HAP-1 (cell line): ENCODE data around the gene FARS2.

Source experiments
- DNase-seq, 2 experiments: peaks; one replicate each; pipeline ENCODE4 v3.0.0-alpha.2; 2016 to 2020; ENCODE audit warnings: low spot score in 2 of 2
- H3K27me3 ChIP-seq: fragments of 250-450 bp; sonication (Bioruptor Pico); 2 replicates; pipeline ENCODE4 v1.5.1; 2020; ENCODE audit warnings: low read depth, mild to moderate bottlenecking, moderate library complexity
- H3K36me3 ChIP-seq: fragments of 250-450 bp; sonication (Bioruptor Pico); replicated peaks from 2 replicates; pipeline ENCODE4 v1.5.1; 2020; ENCODE audit warnings: mild to moderate bottlenecking
- H3K4me1 ChIP-seq: fragments of 250-450 bp; sonication (Bioruptor Pico); 2 replicates; pipeline ENCODE4 v1.5.1; 2020; ENCODE audit warnings: mild to moderate bottlenecking
- H3K4me3 ChIP-seq: fragments of 250-450 bp; sonication (Bioruptor Pico); 2 replicates; pipeline ENCODE4 v1.5.1; 2020; ENCODE audit warnings: mild to moderate bottlenecking, moderate library complexity
- H3K9me3 ChIP-seq: fragments of 250-450 bp; sonication (Bioruptor Pico); 2 replicates; pipeline ENCODE4 v1.5.1; 2020; ENCODE audit warnings: mild to moderate bottlenecking, moderate library complexity
- in situ Hi-C: fragments of 300-500 bp; cut with MboI; formaldehyde crosslinking; loops from 3 replicates; pipeline ENCODE4 v1.14.3; 2020; ENCODE audit warnings: low sequenced_read_pairs, inconsistent platforms, mixed read lengths

FARS2 gene

DNA sequence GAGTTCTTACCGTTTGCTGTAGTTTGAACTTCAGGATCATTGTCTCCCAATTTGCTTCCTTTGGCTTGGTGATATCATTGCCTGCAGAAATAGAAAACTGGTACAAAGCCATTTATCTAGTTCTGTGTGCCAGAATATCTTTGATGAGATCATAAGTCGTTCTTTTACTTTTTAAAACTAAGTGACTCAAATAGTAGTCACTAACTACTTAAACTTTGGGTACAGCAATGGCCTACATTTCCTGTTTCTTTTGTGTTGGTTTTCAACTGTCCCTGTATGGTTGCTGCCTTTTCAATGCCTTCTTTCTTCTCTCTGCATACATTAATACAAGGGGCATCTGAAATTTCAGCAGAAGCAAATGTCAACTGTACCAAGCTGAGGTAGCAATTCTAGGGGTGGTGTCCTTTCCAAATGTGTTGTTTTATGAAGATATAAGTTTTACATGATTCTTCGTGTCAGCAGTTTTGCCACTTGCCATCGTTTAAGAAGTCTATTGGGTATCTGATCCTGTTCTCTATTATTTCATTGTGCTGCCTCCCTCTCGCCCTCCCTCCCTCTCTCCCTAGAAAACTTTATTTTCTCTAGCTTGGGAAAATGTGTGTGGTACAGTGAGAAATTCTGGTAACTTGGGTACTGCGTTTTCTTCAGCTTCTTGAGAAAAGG is 238.5 kb downstream of the FARS2 start:
- H3K4me1 ChIP-seq = peaks cover 6% of the 10 kb centered on the region; the same call in 1 of the 2 replicates
- no peaks in the 10 kb centered on the region for H3K27me3 ChIP-seq
- no peaks in the 10 kb centered on the region for H3K9me3 ChIP-seq
- DNase-seq = no peak
- no peaks in the 10 kb centered on the region for H3K36me3 ChIP-seq
- H3K4me3 ChIP-seq = no peak overlapping the region
- in situ Hi-C loops = no loop called here

DNA sequence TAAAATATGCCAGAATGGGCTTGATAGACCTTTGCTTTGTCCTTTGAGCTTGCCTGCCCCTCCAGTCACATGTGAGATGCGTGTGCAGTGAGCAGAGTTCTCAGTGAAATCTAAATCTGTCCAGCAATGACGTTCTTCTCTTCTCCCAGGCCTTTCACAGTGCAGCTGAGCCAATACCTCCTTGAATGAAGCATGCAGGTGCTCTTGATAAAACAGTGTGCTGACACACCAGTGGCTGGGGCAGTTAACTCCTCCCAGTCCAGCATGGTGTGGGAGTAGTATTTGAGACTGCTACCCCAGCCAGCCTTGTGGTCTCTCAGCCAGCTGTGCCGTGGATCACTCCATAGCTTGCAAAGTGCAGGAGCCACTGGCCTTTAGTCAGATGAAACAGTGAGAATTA is 240.5 kb downstream of the FARS2 start:
- Histone ChIP-seq H3K4me1 (peaks cover 6% of the 10 kb centered on the region; the same call in 1 of the 2 replicates), H3K9me3 (no peaks in the 10 kb centered on the region), H3K36me3 (no peaks in the 10 kb centered on the region), H3K27me3 (no peaks in the 10 kb centered on the region), H3K4me3 (no peak overlapping the region)
- in situ Hi-C loops = no loop called here
- no peak for DNase-seq

- H3K36me3 ChIP-seq = no peaks in the 10 kb centered on the region
- H3K27me3 ChIP-seq = no peaks in the 10 kb centered on the region
- H3K9me3 ChIP-seq = no peaks in the 10 kb centered on the region
- no peaks in the 10 kb centered on the region for H3K4me1 ChIP-seq
- no peak for DNase-seq
- in situ Hi-C loops = no loop called here
- no peak overlapping the region for H3K4me3 ChIP-seq
These were observed 242.8 kb downstream of the FARS2 start for GRCh38 chr6:5504078-5504477.

GRCh38 chr6:5506149-5506548 is 244.8 kb downstream of the FARS2 start:
- Histone ChIP-seq H3K27me3 (no peaks in the 10 kb centered on the region), H3K36me3 (no peaks in the 10 kb centered on the region), H3K9me3 (no peaks in the 10 kb centered on the region), H3K4me1 (no peaks in the 10 kb centered on the region), H3K4me3 (no peak overlapping the region)
- in situ Hi-C loops = no loop called here
- DNase-seq = no peak

DNA sequence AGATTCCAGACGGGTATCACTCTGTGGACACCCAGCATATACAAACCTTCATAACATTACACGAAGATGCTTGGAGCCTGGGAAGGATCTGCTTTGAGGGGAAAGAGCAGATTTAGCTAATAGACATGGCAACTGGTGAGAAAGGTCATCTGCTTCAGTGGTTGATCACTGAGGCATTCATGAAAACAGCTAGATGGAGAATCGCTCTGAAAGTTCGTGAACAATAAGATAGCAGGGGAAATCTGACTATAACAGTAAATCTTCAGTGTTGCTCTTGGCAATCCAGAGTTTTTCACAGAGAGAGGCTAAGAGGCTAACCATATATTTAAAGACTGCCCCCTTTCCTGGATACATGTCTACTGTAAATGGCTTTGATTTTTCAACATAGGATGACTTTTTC is 245.3 kb downstream of the FARS2 start:
- Histone ChIP-seq H3K27me3 (no peaks in the 10 kb centered on the region), H3K36me3 (no peaks in the 10 kb centered on the region), H3K4me3 (no peak overlapping the region), H3K9me3 (no peaks in the 10 kb centered on the region), H3K4me1 (no peaks in the 10 kb centered on the region)
- DNase-seq = no peak
- in situ Hi-C loops = no loop called here

DNA sequence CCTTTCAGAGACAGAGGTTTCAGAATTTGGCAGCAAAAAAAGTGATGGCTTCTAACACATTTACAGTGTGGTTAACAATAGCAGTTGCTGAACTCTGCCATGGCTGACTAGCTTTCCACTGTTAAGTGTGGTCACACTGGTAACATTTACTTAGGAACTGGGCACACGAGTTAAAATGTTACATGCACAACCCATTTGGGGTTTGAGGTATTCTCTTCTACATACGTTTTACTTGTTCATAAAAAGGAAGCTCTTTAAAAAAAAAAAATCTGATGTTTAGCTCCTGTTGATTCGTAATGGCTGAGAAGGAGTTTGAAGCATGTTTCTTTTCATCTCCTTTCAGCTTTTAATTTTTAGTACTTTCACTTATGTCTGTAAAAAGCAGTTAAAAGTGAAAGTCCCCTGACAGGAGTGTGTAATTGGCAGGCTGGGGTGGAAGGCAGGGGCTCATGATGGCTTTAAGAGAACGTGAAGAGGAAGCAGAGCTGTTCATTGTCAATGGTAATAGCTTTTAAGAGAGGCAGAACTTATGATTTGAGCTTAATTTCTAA is 245.9 kb downstream of the FARS2 start:
- H3K36me3 ChIP-seq = no peaks in the 10 kb centered on the region
- DNase-seq = no peak
- H3K4me1 ChIP-seq = no peaks in the 10 kb centered on the region
- in situ Hi-C loops = no loop called here
- no peak overlapping the region for H3K4me3 ChIP-seq
- no peaks in the 10 kb centered on the region for H3K27me3 ChIP-seq
- no peaks in the 10 kb centered on the region for H3K9me3 ChIP-seq

- Histone ChIP-seq H3K27me3 (no peaks in the 10 kb centered on the region), H3K4me1 (no peaks in the 10 kb centered on the region), H3K9me3 (no peaks in the 10 kb centered on the region), H3K4me3 (no peak overlapping the region), H3K36me3 (no peaks in the 10 kb centered on the region)
- in situ Hi-C loops = no loop called here
- DNase-seq = no peak
These were observed 247.8 kb downstream of the FARS2 start for GRCh38 chr6:5509106-5509505.

- in situ Hi-C loops = no loop called here
- no peaks in the 10 kb centered on the region for H3K4me1 ChIP-seq
- DNase-seq = no peak
- no peaks in the 10 kb centered on the region for H3K9me3 ChIP-seq
- H3K27me3 ChIP-seq = no peaks in the 10 kb centered on the region
- no peaks in the 10 kb centered on the region for H3K36me3 ChIP-seq
- H3K4me3 ChIP-seq = no peak overlapping the region
These were observed 249.2 kb downstream of the FARS2 start for GRCh38 chr6:5510331-5511133.

- no peaks in the 10 kb centered on the region for H3K9me3 ChIP-seq
- in situ Hi-C loops = no loop called here
- H3K4me3 ChIP-seq = no peak overlapping the region
- H3K27me3 ChIP-seq = no peaks in the 10 kb centered on the region
- H3K4me1 ChIP-seq = no peaks in the 10 kb centered on the region
- no peaks in the 10 kb centered on the region for H3K36me3 ChIP-seq
- DNase-seq = no peak
These were observed 250.6 kb downstream of the FARS2 start for GRCh38 chr6:5511954-5512353.

- Histone ChIP-seq H3K9me3 (no peaks in the 10 kb centered on the region), H3K4me1 (no peaks in the 10 kb centered on the region), H3K36me3 (no peaks in the 10 kb centered on the region), H3K27me3 (no peaks in the 10 kb centered on the region), H3K4me3 (no peak overlapping the region)
- in situ Hi-C loops = no loop called here
- no peak for DNase-seq
These were observed 251.1 kb downstream of the FARS2 start for GRCh38 chr6:5512422-5512821.

- H3K36me3 ChIP-seq = no peaks in the 10 kb centered on the region
- in situ Hi-C loops = no loop called here
- no peak overlapping the region for H3K4me3 ChIP-seq
- H3K4me1 ChIP-seq = no peaks in the 10 kb centered on the region
- H3K9me3 ChIP-seq = no peaks in the 10 kb centered on the region
- no peak for DNase-seq
- H3K27me3 ChIP-seq = no peaks in the 10 kb centered on the region
These were observed 252.1 kb downstream of the FARS2 start for GRCh38 chr6:5513408-5513807.

- Histone ChIP-seq H3K36me3 (no peaks in the 10 kb centered on the region), H3K4me3 (no peak overlapping the region), H3K9me3 (no peaks in the 10 kb centered on the region), H3K27me3 (no peaks in the 10 kb centered on the region), H3K4me1 (no peaks in the 10 kb centered on the region)
- DNase-seq = no peak
- in situ Hi-C loops = no loop called here
These were observed 253.0 kb downstream of the FARS2 start for GRCh38 chr6:5514353-5514752.

- Histone ChIP-seq H3K4me3 (no peak overlapping the region), H3K36me3 (no peaks in the 10 kb centered on the region), H3K4me1 (no peaks in the 10 kb centered on the region), H3K27me3 (no peaks in the 10 kb centered on the region), H3K9me3 (no peaks in the 10 kb centered on the region)
- no peak for DNase-seq
- in situ Hi-C loops = no loop called here
These were observed 253.9 kb downstream of the FARS2 start for GRCh38 chr6:5515200-5515599.

GRCh38 chr6:5516036-5516435 is 254.7 kb downstream of the FARS2 start:
- H3K4me3 ChIP-seq = no peak overlapping the region
- DNase-seq = no peak
- H3K4me1 ChIP-seq = no peaks in the 10 kb centered on the region
- no peaks in the 10 kb centered on the region for H3K9me3 ChIP-seq
- no peaks in the 10 kb centered on the region for H3K27me3 ChIP-seq
- no peaks in the 10 kb centered on the region for H3K36me3 ChIP-seq
- in situ Hi-C loops = no loop called here
